Fibroblast of lung (primary cell): ENCODE measurements around the gene ANKS1B.

ENCODE experiments used
- CTCF ChIP-seq, 2 donors: IDR thresholded peaks in 1 of 2; conservative IDR thresholded peaks in 1 of 2; 1 replicate in 1 of 2; 2 replicates in 1 of 2; pipeline ENCODE4 v1.5.1; 2011 to 2012; ENCODE audit warnings: low read length in 2 of 2, control low read depth in 1 of 2, inconsistent platforms in 1 of 2, low read depth in 1 of 2, mild to moderate bottlenecking in 1 of 2
- EZH2 ChIP-seq: IDR thresholded peaks from 2 replicates; pipeline ENCODE4 v1.5.1; 2012; ENCODE audit warnings: low read length, control low read depth, mild to moderate bottlenecking; ENCODE audit errors: missing control alignments

GRCh38 chr12:99745121-99745520, 239.6 kb downstream of the ANKS1B start:
- no peak for TF ChIP-seq CTCF (conservative IDR thresholded peaks at IDR 0.05 in 1 of 2, IDR thresholded peaks at IDR 0.05 in 1 of 2; ENCODE audit: low read depth in 1 of 2, low read length in 2 of 2)
- TF ChIP-seq EZH2: no peak
